HPDE6-E6E7 (cell line): Measurements from ENCODE around the gene HIVEP3.
"Not testable (repeated sequence)": the region's sequence is repeated elsewhere in the genome, so short reads cannot be mapped to it uniquely, and the experiment has no call there.

Source experiments
- DNase-seq: peaks from one replicate; pipeline ENCODE4 v3.0.0; 2011; ENCODE audit warnings: missing footprints; ENCODE audit errors: extremely low spot score

Gene HIVEP3

DNA sequence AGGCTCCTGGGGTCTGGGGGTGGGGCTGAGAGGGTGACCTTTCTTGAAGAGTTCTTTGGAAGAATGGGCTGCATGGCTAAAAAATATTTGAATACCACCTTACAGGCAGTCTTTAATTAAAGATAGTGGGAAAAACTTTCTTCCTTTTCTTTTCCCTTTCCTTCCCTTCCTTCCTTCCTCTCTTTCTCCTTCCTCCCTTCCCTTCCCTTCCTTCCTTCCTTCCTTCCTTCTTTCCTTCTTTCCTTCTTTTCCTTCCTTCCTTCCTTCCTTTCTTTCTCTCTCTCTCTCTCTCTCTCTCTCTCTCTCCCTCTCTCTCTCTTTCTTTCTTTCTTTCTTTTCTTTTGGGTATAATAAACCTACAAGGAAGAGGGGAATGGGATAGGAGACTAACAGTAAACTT lies 356.4 kb downstream of the HIVEP3 start:
- DNase-seq: no peak

DNA sequence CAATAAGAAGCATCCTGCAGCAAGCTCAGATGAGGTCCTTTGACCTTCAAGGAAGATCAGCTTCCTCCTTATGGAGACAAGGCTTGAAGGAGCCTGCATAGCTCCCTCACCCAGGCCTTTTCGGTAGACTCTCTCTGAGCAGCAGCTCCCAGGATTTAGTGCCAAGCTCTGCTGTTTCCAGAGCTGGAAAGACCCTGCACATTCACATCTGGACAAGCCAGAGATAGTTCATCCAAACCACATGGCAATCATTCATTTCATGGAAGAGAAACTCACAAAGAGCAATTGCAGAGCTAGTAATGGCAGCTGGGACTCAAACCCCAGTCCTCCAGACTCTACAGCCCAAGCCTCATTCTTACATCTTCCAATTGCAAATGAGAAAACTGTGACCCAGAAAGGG lies 357.8 kb downstream of the HIVEP3 start:
- DNase-seq: no peak

DNA sequence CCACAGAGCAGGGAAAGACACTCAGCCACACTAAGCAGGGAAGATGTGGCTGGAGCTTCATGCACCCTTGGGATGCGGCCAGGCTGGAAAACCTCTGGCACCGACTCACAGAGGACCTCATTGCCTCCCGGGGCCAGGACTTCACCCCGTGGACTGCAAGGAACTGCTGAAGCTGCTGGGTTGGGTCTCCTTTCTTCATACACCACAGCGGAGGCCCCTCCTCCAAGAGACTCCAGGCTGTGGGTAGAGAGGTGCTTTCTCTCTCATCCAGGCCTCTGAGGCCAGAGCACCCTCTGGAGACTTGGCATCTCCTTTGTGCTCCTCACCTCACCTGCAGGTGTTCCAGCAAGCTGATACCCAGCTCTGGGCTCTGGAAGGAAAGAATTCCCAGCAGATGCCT lies 358.2 kb downstream of the HIVEP3 start:
- no peak for DNase-seq

DNA sequence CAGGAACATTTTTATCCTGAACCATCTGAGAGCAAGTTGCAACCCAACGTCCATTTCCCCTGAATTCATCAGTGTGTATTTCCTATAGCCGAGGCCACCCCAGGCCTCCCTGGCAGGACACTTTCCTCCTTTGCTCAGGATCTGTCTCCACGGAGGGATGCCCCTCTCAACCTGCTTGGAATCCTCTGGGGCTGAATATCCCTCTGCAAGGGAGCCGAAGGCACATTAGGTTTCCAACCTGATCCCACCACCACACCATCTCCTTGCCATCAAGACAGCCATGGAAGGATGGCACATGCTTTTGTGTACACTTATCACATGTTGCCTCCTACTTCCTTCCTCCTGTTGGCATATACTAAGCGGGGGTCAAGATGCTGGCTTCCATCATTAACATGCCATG lies 359.4 kb downstream of the HIVEP3 start:
- DNase-seq: no peak

DNA sequence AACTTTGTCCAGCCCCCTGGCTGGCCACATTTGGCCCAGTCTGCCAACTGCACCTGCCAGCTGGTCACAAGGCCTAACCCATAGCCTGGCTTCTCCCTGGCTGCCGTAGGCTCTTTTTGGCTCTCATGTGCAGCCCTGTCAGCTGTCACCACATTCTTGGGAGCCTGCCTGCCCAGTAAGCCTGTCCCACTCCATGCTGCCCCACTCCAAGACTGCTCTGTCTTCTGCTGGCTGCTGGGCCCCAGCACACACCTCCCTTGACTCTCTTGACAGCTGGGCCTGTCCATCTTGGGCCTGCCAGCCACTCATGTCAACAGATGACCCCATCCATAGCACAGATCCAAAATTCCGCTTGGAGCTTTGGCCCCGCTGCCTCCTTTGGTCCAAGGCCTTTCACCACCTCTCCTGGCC lies 360.0 kb downstream of the HIVEP3 start:
- DNase-seq: no peak

DNA sequence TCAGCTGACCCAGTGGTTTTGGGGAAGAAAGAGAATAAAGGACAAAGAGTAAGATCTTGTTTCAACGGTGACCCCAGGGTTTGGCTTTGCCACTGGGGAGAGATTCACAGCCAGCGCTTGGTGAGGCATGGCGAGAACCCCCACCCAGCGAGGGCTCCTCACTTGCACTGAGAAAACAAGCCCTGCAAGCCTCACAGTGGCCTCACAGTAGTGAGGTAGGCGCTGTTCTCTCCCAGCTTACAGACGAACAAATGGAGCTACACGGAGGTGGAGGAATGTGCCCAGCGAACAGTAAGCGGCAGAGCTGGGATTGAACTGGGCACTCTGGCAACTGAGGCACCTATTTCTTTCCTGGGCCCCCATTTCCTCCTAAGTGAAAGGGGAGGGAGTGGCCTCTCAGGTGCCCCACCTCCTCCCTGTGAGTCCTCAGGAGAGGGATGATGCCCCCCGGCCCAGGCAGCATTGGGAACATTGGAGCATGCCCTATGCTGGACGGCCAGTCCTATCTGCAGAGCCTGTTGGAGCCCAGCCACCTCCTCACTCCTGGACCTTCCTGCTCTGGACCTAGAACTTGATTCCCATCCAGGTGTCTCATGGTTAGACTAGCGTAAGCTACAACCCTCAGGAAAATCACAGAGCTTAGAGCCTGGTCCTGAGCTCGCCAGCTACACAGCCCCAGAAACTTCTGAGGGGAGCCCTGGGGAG lies 360.8 kb downstream of the HIVEP3 start:
- DNase-seq: no peak

DNA sequence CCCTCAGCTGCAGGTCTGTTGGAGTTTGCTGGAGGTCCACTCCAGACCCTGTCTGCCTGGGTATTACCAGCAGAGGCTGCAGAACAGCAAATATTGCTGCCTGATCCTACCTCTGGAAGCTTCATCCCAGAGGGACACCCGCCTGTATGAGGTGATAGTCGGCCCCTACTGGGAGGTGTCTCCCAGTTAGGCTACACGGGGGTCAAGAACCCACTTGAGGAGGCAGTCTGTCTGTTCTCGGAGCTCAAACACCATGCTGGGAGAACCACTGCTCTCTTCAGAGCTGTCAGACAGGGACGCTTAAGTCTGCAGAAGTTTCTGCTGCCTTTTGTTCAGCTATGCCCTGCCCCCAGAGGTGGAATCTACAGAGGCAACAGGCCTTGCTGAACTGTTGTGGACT lies 364.0 kb downstream of the HIVEP3 start:
- DNase-seq: not testable (repeated sequence)

DNA sequence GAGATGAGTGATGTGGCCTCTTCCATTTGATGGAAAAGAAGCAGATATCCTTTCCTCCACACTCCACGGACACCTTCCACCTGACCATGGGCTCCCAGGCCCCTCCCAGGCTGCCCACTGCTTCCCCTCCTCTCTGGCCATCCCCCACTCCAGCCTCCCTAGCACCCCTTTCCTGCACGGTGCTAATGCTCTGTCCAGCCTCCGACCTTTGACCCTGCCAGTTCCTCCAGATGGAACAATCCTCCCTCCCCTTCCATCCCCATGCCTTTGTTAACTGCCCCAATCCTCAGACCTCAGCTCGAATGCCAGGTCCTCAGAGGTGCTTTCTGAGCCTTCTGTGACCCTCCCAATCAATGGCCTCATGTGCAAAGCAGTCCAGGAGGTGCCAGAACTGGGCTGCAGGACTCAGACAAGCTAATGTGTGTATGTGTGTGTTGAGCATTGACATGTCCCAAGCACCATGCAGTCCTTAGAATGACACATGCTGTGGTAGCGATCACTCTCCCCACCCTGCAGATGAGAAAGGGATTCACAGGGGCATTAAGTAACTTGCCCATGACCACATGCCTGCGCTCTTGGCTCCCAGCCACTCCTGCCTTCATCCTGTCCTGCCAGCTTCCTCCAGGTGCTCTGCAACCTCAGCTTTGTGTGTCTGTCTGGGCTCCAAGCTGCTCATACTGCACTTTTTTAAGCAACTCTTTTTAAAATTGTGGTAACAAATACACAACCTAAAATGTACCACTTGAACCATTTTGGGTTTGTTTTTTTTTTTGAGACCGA lies 370.8 kb downstream of the HIVEP3 start:
- no peak for DNase-seq

DNA sequence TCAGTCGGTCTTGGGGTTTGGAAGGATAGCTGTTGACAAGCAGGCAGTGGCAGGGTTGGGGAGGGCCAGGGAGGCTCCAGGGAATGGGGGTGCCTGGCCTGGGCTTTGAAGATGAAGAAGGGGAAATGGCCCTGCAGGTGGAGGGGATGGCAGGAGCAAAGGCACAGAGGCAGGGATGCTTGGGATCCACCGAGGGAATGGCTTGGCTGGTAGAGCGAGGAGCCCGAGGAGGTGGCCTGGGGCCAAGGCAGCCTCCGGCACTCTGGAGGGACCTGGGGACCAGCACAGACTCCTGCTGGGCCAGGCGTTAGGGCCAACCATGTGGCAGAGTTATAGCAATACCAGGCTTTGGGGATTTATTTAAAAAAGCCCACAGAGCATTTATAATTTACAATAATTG lies 371.4 kb downstream of the HIVEP3 start:
- no peak for DNase-seq

DNA sequence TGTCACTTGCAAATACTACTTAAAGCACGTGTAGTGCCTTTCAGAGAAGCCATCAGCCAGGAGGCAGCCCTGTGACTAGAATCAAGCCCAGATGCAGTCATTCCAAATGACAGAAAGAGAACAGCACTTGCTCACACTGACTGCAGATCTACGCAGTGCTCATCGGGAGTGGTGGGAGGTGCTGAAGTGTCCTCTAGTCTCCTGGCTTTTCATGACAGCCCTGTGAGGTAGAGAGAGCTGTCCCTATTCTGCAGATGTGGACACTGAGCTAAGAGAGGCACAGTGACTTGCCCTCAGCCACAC lies 371.9 kb downstream of the HIVEP3 start:
- DNase-seq: no peak

DNA sequence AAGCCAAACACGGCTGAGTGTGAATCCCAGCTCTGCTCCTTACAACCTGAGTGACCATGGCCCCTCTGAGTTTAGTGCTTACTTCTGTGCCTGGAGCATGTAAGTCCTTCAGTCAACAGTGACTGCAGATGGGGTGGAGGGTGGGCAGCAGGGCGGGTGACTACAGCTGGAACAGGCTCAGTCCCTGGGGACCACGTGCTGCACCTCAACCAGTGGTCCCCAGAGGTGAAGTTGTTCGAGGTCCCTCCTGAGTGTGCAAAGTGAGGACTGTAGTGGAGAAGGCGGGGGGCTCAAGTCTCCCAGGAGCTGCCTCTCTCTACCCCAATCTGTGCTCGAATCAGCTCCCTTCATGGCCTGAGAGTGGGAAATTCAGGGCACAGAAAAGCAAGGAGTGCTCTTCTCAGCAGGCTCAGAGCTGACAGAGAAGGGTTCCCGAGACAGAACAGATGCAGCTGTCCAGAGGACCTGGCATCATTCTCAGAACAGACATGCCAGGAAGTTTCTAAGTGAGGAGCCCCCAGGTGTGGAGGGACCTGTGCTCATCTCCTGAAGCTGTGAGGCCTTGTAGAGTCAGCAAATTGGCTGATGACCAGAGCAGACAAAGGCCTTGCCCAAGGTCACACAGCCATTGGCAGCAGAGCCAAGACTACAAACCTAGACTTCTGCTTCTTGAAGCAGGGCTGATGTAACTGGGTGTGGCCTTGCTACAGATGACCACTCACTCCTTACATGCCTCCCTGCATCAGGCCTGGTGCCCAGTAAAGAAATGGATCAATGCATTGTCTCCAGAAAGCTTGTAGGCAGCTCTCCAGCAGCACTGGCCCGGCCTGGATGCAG lies 372.5 kb downstream of the HIVEP3 start:
- no peak for DNase-seq

DNA sequence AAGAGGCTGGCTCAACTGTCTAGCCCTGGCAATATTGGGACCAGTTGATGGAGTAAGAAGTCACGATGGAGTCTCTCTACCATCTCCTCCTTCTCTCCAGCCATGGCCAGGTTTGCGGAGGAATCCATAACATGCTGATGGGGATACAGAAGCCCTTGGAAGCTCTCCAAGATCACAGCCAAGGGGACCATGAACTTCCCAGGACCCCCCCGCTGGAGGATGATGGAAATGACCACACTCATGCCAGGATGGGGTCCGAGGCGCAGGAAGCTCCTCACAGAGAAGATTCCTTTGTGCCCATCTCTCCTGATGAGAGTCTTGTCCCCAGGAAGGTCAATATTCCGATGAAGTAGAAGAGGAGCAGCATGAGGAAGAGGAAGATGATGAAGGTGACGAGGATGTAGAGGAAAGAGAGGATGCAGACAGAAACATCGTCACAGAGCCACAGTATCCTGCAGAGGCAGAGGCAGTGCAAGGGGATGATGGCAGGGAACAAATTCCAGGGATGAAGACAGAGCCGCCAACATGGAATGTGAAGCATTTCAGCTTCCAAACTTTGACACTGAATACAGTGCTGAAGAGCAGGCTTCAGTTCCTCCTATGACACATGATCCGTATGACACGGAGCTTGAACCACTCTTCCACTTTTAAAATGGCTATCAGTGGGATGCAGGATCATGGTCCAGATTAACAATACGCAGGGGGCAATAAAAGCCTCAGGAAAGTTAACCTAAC lies 376.4 kb downstream of the HIVEP3 start:
- no peak for DNase-seq

DNA sequence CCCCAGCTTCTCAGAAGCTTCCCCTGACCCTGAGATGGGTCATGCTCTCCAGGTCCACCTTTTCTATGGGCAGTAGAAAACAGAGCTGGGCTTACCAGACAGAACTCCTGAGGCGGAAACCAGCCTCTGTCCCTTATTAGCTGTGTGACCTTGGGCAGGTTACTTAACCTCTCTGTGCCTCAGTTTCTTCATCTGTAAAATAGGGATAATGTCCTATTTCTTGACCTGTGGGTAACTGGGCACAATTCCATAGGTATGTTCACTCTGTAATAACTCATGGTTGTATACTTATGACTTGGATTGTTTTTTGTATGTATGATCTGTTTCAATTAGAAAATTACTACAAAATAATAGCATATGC lies 377.1 kb downstream of the HIVEP3 start:
- DNase-seq: no peak

DNA sequence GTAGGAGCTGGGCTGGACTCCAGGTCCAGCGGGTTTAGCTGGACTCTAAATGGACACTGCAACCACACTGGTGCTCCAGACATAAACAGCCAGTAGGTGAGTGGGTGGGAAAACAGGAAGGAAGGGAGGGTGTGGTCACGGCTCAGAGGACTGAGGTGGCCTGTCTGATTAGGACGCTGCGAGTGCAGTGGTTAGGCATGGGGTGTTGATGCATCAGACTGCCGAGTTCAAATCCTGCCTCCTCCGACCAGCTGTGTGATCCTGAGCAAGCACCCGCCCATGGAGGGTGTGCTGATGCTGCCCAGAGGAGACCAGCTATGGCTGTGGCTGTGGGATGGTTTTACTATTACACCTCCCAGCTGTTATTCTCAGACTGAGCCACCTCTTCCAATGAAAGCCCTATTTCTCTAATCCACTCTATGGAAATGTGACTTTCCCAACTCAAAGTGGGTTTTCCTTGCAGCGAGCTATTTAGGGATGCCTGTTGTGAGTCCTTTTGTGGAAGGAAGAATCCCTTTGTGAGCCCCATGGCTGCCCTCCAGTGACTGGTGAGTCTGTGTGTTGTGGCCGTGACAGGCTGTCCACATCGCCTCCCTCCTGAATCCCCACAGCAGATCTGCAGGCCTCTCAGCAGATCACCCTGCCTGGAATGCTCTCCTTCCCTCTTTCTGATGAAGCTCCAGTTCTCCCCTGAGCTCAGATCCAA lies 377.7 kb downstream of the HIVEP3 start:
- DNase-seq: no peak

DNA sequence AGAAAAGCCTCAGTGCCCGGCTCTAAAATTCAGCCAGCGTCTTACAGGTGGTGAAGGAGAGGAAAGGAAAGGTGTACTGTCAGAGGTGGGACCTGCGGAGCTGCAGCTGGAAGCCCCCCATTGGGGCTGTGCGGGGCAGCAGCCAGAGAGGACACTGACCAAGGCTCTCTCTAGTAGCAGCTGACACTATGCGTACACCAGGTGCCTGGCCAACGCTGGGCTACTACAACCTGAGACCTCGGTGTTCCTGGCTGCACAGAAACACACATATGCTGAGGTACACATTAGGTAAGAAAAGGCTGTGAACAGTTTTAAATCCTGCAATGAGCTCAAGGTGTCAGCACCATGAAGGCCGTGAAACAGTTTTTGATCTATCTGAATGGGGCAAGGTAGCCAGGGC lies 378.7 kb downstream of the HIVEP3 start:
- no peak for DNase-seq

DNA sequence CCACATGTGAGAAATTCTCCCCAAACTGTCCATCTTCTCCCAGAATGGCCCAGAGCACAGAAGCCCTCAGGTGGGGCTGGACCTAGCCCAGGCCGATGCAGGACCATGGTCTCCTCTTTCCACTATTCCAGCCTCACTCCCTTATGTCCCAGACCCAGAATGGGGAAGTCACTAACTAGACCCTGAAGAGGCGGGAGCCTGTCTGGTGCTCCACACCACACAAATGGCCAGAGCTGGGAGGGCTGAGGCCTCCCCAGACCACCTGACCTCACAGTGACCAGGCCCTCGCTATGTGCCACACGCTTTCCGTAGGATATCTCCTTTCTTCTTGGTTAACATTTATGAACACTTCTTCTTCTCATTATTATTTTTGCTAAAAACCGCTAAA lies 379.3 kb downstream of the HIVEP3 start:
- no peak for DNase-seq

DNA sequence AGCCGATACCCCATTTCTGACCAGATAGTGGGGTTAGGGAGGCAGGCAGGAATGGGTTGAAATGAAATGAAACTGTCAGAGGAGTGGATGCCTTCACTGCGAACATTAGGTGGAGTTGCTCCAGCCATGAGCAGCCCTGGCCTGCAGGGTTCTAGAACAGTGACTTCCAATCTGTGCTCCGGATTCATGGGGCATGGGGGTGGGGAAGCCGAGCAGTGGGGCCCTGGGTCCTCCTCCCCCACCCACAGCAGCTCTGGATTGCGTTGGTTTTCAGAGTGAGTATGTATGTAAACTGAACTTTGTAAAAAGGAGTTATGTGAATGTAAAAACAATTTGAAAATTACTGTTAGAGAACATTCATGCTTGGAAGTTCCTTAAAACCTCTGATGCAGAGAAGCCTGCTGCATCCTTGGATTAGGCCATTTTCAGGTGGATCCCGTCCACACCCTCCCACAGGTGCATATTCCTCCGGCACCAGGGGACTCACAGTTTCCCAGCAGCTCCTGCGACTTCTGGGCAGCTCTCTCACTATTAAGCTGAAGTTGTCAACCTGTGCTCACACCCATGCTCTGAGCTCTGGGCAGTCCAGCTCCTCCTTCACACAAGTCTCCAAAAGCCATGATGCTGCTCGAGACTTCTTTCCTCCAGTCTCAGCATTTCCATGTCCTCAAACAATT lies 379.8 kb downstream of the HIVEP3 start:
- DNase-seq: no peak

DNA sequence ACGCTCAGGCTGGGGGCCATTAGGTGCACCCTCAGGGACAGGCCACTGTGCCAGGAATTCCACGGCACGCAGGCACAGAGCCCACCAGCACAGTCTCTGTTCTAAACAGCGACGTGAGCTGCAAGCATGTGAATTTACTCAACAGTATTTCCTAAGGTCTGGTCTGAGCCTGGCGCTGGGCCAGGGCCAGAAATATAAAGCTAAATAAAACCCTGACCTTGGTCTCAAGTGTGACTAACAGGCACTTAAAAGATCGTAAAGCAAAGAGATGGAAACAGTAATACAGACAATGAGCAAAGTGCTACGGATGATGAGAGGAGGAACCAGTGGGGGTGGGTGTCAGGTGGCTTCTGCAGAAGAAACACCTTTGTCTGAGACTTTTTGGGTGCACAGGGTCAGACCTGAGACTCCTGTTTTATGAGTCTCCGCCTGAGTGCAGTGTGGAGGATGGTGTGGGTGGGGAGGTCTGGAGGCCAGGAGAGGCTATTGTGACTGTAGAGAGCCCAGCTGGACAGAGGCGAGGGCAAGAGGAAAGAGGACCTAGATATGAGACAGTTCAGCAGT lies 380.9 kb downstream of the HIVEP3 start:
- no peak for DNase-seq

DNA sequence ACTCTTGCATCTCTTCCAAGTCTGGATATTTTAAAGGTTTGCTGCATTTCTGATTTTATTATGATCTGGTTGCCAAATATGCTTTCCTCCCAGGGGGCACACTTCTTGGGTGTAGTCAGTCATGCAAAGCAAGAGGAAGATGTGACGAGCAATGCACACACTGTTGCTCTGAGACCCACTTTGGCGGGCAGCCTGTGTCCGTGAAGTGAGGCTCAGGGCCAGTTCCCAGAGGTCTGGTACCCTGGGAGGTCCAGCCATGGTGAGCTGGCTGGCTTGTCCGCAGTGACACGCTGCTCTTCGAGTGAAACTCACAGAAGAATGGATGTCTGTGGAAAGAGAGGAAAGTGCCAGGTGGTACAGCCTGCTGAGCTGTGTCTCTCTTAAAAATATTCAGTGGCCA lies 381.5 kb downstream of the HIVEP3 start:
- DNase-seq: no peak

DNA sequence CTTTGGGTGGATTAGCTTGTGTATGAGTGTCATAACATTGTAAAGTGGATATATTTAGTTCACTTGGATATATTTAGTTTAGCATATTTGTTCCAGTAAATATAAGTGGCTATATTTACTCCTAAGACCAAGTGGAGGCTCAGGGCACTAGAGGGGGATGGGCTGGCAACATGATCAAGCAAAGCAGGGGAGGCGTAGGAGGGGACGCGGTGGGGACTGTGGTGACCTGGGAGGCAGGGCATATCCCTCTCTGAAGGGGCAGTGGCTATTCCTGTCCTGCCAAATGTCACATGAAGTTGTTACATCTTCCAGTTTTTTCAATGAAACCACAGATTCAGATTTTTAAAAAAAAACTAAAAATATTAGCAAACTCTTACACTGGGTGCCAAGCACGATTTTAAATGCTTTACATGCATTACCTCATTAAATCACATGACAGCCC lies 382.3 kb downstream of the HIVEP3 start:
- DNase-seq: no peak

DNA sequence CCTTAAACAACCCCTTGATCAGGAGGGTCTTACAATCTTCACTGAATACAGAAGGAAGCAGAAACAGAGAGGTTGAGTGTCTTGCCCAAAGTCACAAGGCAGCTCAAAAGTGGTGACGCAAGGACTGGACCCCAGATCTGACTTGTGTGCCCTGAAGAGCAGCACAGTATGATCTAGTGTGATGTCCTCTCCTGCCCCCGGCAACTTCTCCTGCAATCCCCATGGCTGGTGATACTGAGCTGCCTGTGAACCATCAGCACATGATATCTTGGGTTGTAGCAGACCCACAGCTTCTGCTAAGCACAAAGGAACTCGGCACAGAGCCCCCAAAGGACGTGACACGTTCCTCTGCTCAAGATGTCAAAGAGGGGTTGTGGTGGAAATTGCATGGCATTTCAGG lies 383.0 kb downstream of the HIVEP3 start:
- no peak for DNase-seq
